ENCODE data around the gene ANO3. TPM values are rescaled to one million over a fixed set of nuclear protein-coding genes. Genes with fewer than 3 reads are reported as not detected.

The ANO3 gene
- total and polyA plus RNA-seq, 2 of the 8 experiments (the other 6 are each of a cell fraction or from before 2014, with no cell fraction given) = not detected

- H3K23me2 ChIP-seq (ENCODE audit: low read depth, low read length) = no peaks in the 10 kb centered on the region
- CTCF ChIA-PET (ENCODE audit: partially characterized antibody) = interaction anchor here (1.5 to 2.0 kb wide), 2 partner anchors 13 to 15 kb away, joined by 5 to 6 read pairs; no protein-coding TSS in a partner anchor
- no peaks in the 10 kb centered on the region for H3K4me1 ChIP-seq (replicated peaks in 1 of 4; ENCODE audit: control insufficient read depth in 3 of 4, insufficient read depth in 4 of 4, low read length in 3 of 4)
- H3K36me3 ChIP-seq (ENCODE audit: control insufficient read depth in 2 of 4, insufficient read depth in 4 of 4, low read length in 3 of 4) = no peaks in the 10 kb centered on the region
- no peak overlapping the region for H4K91ac ChIP-seq (replicated peaks; ENCODE audit: insufficient read length, low read length)
- H3K9ac ChIP-seq (replicated peaks in 1 of 4; ENCODE audit: extremely low read depth in 1 of 4, low read depth in 3 of 4, low read length in 3 of 4) = no peak overlapping the region
- H3K4me2 ChIP-seq (ENCODE audit: insufficient read depth in 1 of 2, low read depth in 2 of 2, low read length in 2 of 2) = no peak overlapping the region
- H4K8ac ChIP-seq (ENCODE audit: extremely low read depth, insufficient read depth, low read length) = no peak overlapping the region
- H3K23ac ChIP-seq (ENCODE audit: insufficient read length) = no peak overlapping the region
- FAIRE-seq (no peak), DNase-seq (ENCODE audit: low read depth in 1 of 2, low spot score in 2 of 2) (no peak)
- no peak overlapping the region for H2BK120ac ChIP-seq (replicated peaks; ENCODE audit: low read depth, low read length)
- no peak overlapping the region for H2BK5ac ChIP-seq (ENCODE audit: low read depth, low read length)
- POLR2A ChIA-PET (ENCODE audit: partially characterized antibody) = no interaction called here
- H3K27ac ChIP-seq (ENCODE audit: low read depth, low read length) = no peak overlapping the region
- no peaks in the 10 kb centered on the region for H3K79me2 ChIP-seq (ENCODE audit: control insufficient read depth in 1 of 2, insufficient read depth in 2 of 2, low read length in 2 of 2)
- no peak overlapping the region for H2AK5ac ChIP-seq (ENCODE audit: low read depth, low read length)
- no peak overlapping the region for H4K5ac ChIP-seq (ENCODE audit: insufficient read length, low read depth, low read length)
- H3K4ac ChIP-seq (replicated peaks; ENCODE audit: insufficient read length, low read depth, low read length) = no peak overlapping the region
- H2BK15ac ChIP-seq (ENCODE audit: low read length) = no peak overlapping the region
- WGBS, 2 experiments (ENCODE audit: extremely low coverage in 1 of 2, insufficient coverage in 1 of 2, insufficient read length in 1 of 2, insufficient replicate concordance in 2 of 2, low coverage in 1 of 2, low lambda C conversion rate in 2 of 2, missing lambda C conversion rate in 1 of 2) = 80% methylated on average over 2 of the region's 2 CpGs; no CpG with 5 or more reads in 1 of the 2 experiments
- no peak overlapping the region for H3K18ac ChIP-seq (ENCODE audit: extremely low read depth, low read length)
- no peaks in the 10 kb centered on the region for H3K79me1 ChIP-seq (ENCODE audit: low read depth, low read length)
- H3K27me3 ChIP-seq (replicated peaks in 1 of 4; ENCODE audit: control insufficient read depth in 3 of 4, extremely low read depth in 1 of 4, insufficient read depth in 3 of 4, low read length in 3 of 4) = no peaks in the 10 kb centered on the region
- H2BK12ac ChIP-seq (ENCODE audit: low read depth, low read length) = no peak overlapping the region
- H3K4me3 ChIP-seq (ENCODE audit: extremely low read depth in 1 of 4, insufficient read depth in 2 of 4, low read depth in 3 of 4, low read length in 4 of 4) = no peak overlapping the region
- H3K14ac ChIP-seq (ENCODE audit: insufficient read length) = no peak overlapping the region
- H3K56ac ChIP-seq (replicated peaks; ENCODE audit: insufficient read length, low read depth, low read length) = no peak overlapping the region
- no peaks in the 10 kb centered on the region for H4K20me1 ChIP-seq (replicated peaks in 1 of 2; ENCODE audit: control insufficient read depth in 1 of 2, insufficient read depth in 2 of 2, low read length in 2 of 2)
- no peaks in the 10 kb centered on the region for H3K9me3 ChIP-seq (ENCODE audit: insufficient read depth in 2 of 2, low read depth in 1 of 2, low read length in 1 of 2)
- no peak overlapping the region for H2BK20ac ChIP-seq (ENCODE audit: low read length)
- no peak overlapping the region for H2AFZ ChIP-seq (ENCODE audit: low read length)
- TF ChIP-seq JUND (IDR thresholded peaks at IDR 0.05; ENCODE audit: low read length) (no peak), E2F6 (IDR thresholded peaks at IDR 0.05) (no peak), POLR2AphosphoS5 (IDR thresholded peaks at IDR 0.05; ENCODE audit: low read depth, low read length) (no peak), RBBP5 (IDR thresholded peaks at IDR 0.05; ENCODE audit: borderline replicate concordance, low read depth, low read length) (no peak), SIRT6 (IDR thresholded peaks at IDR 0.05; ENCODE audit: low read length) (no peak), GTF2F1 (IDR thresholded peaks at IDR 0.05; ENCODE audit: borderline replicate concordance, low read depth, low read length) (no peak), KDM5A (IDR thresholded peaks at IDR 0.05; ENCODE audit: low read length) (no peak), CTBP2 (IDR thresholded peaks at IDR 0.05; ENCODE audit: borderline replicate concordance, insufficient read depth, insufficient read length, low read length) (no peak), RNF2 (IDR thresholded peaks at IDR 0.05; ENCODE audit: borderline replicate concordance, low read depth, low read length, missing control alignments, poor library complexity, severe bottlenecking) (no peak), JUN (IDR thresholded peaks at IDR 0.05; ENCODE audit: low read depth, low read length) (no peak), MAX (IDR thresholded peaks at IDR 0.05) (no peak), SIX5 (IDR thresholded peaks at IDR 0.05; ENCODE audit: low read depth, low read length) (no peak), ATF3 (IDR thresholded peaks at IDR 0.05; ENCODE audit: insufficient read depth, low read depth, low read length) (no peak)
Observed at GRCh38 chr11:26510164-26510563, 178.2 kb downstream of the ANO3 start.
